ENCODE data around the gene KIF3C. TPM values are rescaled to one million over a fixed set of nuclear protein-coding genes. Genes with fewer than 3 reads are reported as not detected.
"Not testable (repeated sequence)": the region's sequence is repeated elsewhere in the genome, so short reads cannot be mapped to it uniquely, and the experiment has no call there.

The KIF3C gene
- total RNA-seq (2022) (7.1 and 9.2 TPM in 2 replicates), Bru-seq, nascent RNA (percentile 42 among the genes with signal in this experiment), BruChase-seq, experiment 1, labeled RNA remaining after a 2-hour chase (percentile 48 among the genes with signal in this experiment), BruChase-seq, experiment 2, labeled RNA remaining after a 6-hour chase (percentile 48 among the genes with signal in this experiment)
- long read RNA-seq, full-length matches to known transcripts = 10 of 10 reads
- long read RNA-seq, partial matches to known transcripts = 0 of 10 reads
- long read RNA-seq, other reads (novel, unspliced or antisense) = 0 of 10 reads

DNA sequence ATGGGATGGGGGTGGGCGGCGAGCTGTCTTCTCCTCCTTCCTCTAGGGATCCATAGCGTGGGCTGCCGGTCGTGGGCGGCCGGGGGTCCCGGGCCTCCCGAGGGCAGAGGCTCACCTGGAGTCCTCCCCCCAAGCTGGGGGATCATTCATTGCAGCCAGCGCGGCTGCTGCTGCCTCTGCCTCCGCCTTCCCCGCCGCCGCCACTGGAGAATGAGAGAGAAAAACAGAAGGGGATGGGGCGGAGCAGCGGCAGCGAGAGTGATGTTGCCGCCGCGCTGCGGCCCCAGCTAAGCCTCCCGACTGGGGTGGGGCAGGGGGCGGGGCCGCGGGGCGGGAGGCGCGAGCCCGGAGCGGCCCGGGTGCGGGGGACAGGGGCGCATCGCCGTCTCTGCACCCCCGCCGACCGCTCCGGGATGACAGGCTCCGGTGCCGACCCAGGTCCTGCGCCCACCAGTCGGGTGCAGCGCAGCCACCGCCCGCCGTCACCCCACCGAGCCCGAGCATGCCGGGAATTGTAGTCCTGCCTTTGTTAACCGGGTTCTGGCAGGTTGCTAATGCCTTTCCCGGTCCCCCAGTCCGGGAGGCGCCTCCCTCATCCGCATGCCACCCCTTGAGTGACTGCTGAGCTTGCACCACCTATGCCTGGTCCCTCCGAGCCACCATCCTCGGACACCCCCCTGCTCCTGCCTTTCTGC lies at the start of gene KIF3C:
Gene KIF3C, minus strand, starts transcription at position 225 of the 695 bp plus-strand sequence. CDS start 580 bp downstream, outside the sequence.
- Mint-ChIP-seq H3K27ac (ENCODE audit: unreplicated experiment) (peak within 1 kb of the TSS; percentile 2), H3K4me1 (ENCODE audit: low read depth, unreplicated experiment) (peaks cover 18% of the 10 kb centered on the region), H3K9me3 (ENCODE audit: unreplicated experiment) (no peaks in the 10 kb centered on the region), H3K27me3 (ENCODE audit: insufficient read depth, unreplicated experiment) (no peaks in the 10 kb centered on the region), H3K4me3 (ENCODE audit: unreplicated experiment) (peak within 1 kb of the TSS; percentile 68), H3K36me3 (ENCODE audit: insufficient read depth, unreplicated experiment) (no peaks in the 10 kb centered on the region)
- Histone ChIP-seq H3K27me3 (replicated peaks; ENCODE audit: control insufficient read depth, insufficient read depth, low read length) (no peaks in the 10 kb centered on the region), H3K36me3 (ENCODE audit: control insufficient read depth, insufficient read depth, low read length) (no peaks in the 10 kb centered on the region), H3K9me3 (no peaks in the 10 kb centered on the region), H3K4me1 (peaks cover 22% of the 10 kb centered on the region), H3K4me3 (ENCODE audit: low read depth, low read length) (peak within 1 kb of the TSS; percentile 81)
- BruUV-seq (replicated peaks) = no TSS peak
- ChIA-PET POLR2A (interaction anchor here (0.6 to 1.0 kb wide), 3 partner anchors 51 to 104 kb away, joined by 3 to 9 read pairs (median 4); no protein-coding TSS in a partner anchor), CTCF (interaction anchor here (0.6 to 1.3 kb wide), 5 partner anchors 9 to 131 kb away, joined by 3 to 8 read pairs (median 5); no protein-coding TSS in a partner anchor)
- DNase-seq = peak; percentile 74 to 76
- TF ChIP-seq, protein P1, sequence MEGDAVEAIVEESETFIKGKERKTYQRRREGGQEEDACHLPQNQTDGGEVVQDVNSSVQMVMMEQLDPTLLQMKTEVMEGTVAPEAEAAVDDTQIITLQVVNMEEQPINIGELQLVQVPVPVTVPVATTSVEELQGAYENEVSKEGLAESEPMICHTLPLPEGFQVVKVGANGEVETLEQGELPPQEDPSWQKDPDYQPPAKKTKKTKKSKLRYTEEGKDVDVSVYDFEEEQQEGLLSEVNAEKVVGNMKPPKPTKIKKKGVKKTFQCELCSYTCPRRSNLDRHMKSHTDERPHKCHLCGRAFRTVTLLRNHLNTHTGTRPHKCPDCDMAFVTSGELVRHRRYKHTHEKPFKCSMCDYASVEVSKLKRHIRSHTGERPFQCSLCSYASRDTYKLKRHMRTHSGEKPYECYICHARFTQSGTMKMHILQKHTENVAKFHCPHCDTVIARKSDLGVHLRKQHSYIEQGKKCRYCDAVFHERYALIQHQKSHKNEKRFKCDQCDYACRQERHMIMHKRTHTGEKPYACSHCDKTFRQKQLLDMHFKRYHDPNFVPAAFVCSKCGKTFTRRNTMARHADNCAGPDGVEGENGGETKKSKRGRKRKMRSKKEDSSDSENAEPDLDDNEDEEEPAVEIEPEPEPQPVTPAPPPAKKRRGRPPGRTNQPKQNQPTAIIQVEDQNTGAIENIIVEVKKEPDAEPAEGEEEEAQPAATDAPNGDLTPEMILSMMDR (IDR thresholded peaks at IDR 0.05; ENCODE audit: insufficient read depth in 1 of 2, low read depth in 1 of 2, low read length in 1 of 2, severe bottlenecking in 1 of 2, unreplicated experiment in 1 of 2) = no peak
- intact Hi-C loops (cut with micrococcal nuclease; ENCODE audit: unreplicated experiment) = no loop called here

DNA sequence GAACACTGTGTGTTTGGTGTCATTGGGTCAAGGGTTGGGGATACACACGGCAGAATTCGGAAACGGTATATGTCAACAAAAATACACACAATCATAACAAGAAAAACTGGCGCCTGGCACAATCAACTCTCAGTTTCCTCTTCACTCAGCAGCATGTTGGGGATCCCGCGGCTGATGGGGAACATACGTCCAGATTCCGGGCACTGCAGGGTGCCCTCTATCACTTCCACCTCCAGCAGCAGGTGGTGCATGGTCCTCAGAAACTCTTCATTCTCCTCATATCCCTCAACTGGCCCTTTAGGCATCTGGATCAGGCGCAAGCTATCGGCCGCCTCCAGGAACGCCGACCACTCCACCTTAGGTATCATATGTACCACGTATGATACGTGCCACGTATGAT lies 45.8 kb upstream of the KIF3C start:
- intact Hi-C loops (cut with micrococcal nuclease; ENCODE audit: unreplicated experiment); POLR2A ChIA-PET; H3K27me3 Mint-ChIP-seq (ENCODE audit: insufficient read depth, unreplicated experiment); DNase-seq; H3K27me3 ChIP-seq (replicated peaks; ENCODE audit: control insufficient read depth, insufficient read depth, low read length); H3K9me3 Mint-ChIP-seq (ENCODE audit: unreplicated experiment); H3K4me3 Mint-ChIP-seq (ENCODE audit: unreplicated experiment); H3K36me3 Mint-ChIP-seq (ENCODE audit: insufficient read depth, unreplicated experiment); BruUV-seq (replicated peaks); H3K27ac Mint-ChIP-seq (ENCODE audit: unreplicated experiment); H3K9me3 ChIP-seq; H3K36me3 ChIP-seq (ENCODE audit: control insufficient read depth, insufficient read depth, low read length); H3K4me3 ChIP-seq (ENCODE audit: low read depth, low read length); H3K4me1 ChIP-seq: not testable (repeated sequence)
- H3K4me1 Mint-ChIP-seq (ENCODE audit: low read depth, unreplicated experiment) = peaks cover 10% of the 10 kb centered on the region
- CTCF ChIA-PET = interaction anchor here (0.6 kb wide), 1 partner anchor 12 kb away, joined by 3 read pairs; no protein-coding TSS in a partner anchor

- Mint-ChIP-seq H3K27me3 (ENCODE audit: insufficient read depth, unreplicated experiment) (no peaks in the 10 kb centered on the region), H3K36me3 (ENCODE audit: insufficient read depth, unreplicated experiment) (no peaks in the 10 kb centered on the region), H3K4me3 (ENCODE audit: unreplicated experiment) (no peak overlapping the region), H3K9me3 (ENCODE audit: unreplicated experiment) (no peaks in the 10 kb centered on the region), H3K27ac (ENCODE audit: unreplicated experiment) (no peak overlapping the region), H3K4me1 (ENCODE audit: low read depth, unreplicated experiment) (no peaks in the 10 kb centered on the region)
- Histone ChIP-seq H3K4me1 (no peaks in the 10 kb centered on the region), H3K36me3 (ENCODE audit: control insufficient read depth, insufficient read depth, low read length) (no peaks in the 10 kb centered on the region), H3K27me3 (replicated peaks; ENCODE audit: control insufficient read depth, insufficient read depth, low read length) (no peaks in the 10 kb centered on the region), H3K9me3 (no peaks in the 10 kb centered on the region), H3K4me3 (ENCODE audit: low read depth, low read length) (no peak overlapping the region)
- intact Hi-C loops (cut with micrococcal nuclease; ENCODE audit: unreplicated experiment) = no loop called here
- ChIA-PET POLR2A (no interaction called here), CTCF (no interaction called here)
- TF ChIP-seq, protein P1 (IDR thresholded peaks at IDR 0.05; ENCODE audit: insufficient read depth in 1 of 2, low read depth in 1 of 2, low read length in 1 of 2, severe bottlenecking in 1 of 2, unreplicated experiment in 1 of 2) = no peak
- DNase-seq = no peak
- no TSS peak for BruUV-seq (replicated peaks)
These were observed 43.2 kb upstream of the KIF3C start for GRCh38 chr2:26025509-26025908.
